Transverse colon (tissue), 4 donors: ENCODE results near the gene TEDDM1. TPM values are rescaled to one million over a fixed set of nuclear protein-coding genes. Genes with fewer than 3 reads are reported as not detected.

Experiments used
- DNase-seq: peaks from one replicate; pipeline ENCODE4 v3.0.0-alpha.2; 2019
- H3K27ac ChIP-seq, 4 donors: fragments of 200-600 bp; sonication (generic); 2 replicates each; pipeline ENCODE4 v1.5.1; 2016 to 2018; ENCODE audit warnings: inconsistent platforms in 4 of 4
- H3K27me3 ChIP-seq: fragments of 200-600 bp; sonication (generic); 2 replicates; pipeline ENCODE4 v1.5.1; 2017; ENCODE audit warnings: inconsistent platforms
- H3K36me3 ChIP-seq, 4 donors: fragments of 200-600 bp; sonication (generic); 2 replicates each; pipeline ENCODE4 v1.5.1; 2017 to 2019; ENCODE audit warnings: inconsistent platforms in 4 of 4
- H3K4me1 ChIP-seq, 4 donors: fragments of 200-600 bp; sonication (generic); 2 replicates each; pipeline ENCODE4 v1.5.1; 2017 to 2020; ENCODE audit warnings: inconsistent platforms in 4 of 4
- H3K4me3 ChIP-seq, 4 donors: fragments of 200-600 bp; sonication (generic); 1 replicate in 1 of 4; 2 replicates in 3 of 4; pipeline versions ENCODE4 v1.5.1 to v1.6.1; 2017 to 2019; ENCODE audit warnings: inconsistent platforms in 4 of 4
- H3K9me3 ChIP-seq, 2 donors: fragments of 200-600 bp; sonication (generic); 2 replicates each; pipeline ENCODE4 v1.5.1; 2017 to 2019; ENCODE audit warnings: inconsistent platforms in 2 of 2
- CTCF ChIP-seq, 5 experiments: fragments of 200-600 bp in 3 of 5; fragments of 450-650 bp in 2 of 5; sonication (generic) in 3 of 5; IDR thresholded peaks; 1 replicate in 2 of 5; 2 replicates in 3 of 5; pipeline ENCODE4 v1.5.1; 2016 to 2017; ENCODE audit warnings: antibody characterized with exemption in 5 of 5, inconsistent platforms in 3 of 5, mild to moderate bottlenecking in 2 of 5, moderate library complexity in 1 of 5
- EP300 ChIP-seq: sonication (generic); formaldehyde crosslinking; IDR thresholded peaks from one replicate; pipeline ENCODE4 v1.6.1; 2017; ENCODE audit warnings: antibody characterized with exemption, low read depth
- POLR2A ChIP-seq: fragments of 450-650 bp; IDR thresholded peaks from one replicate; pipeline ENCODE4 v1.6.1; 2016; ENCODE audit warnings: antibody characterized with exemption, mild to moderate bottlenecking, moderate library complexity
- POLR2AphosphoS5 ChIP-seq, 3 donors: sonication (generic); formaldehyde crosslinking; IDR thresholded peaks; one replicate each; pipeline ENCODE4 v1.6.1; 2016; ENCODE audit warnings: antibody characterized with exemption in 3 of 3
- WGBS, 2 donors: methylation state at CpG; one replicate each; pipeline ENCODE4 v1.1.5; 2018; ENCODE audit warnings: low coverage in 1 of 2; 5-methylcytosine and 5-hydroxymethylcytosine counted together
- in situ Hi-C, 4 donors: fragments of 200-750 bp; cut with MboI; loops; one replicate each; pipeline versions ENCODE4 v1.15.0 to v1.15.1; 2017; ENCODE audit warnings: low sequenced_read_pairs in 3 of 4, low pct_ligation_motif_present in 1 of 4, low pct_unique_long_range_greater_than_20kb in 1 of 4
- intact Hi-C: fragments of 100-400 bp; cut with DNase I; formaldehyde crosslinking; loops from one replicate; pipeline ENCODE4 v1.15.1; 2023; ENCODE audit warnings: low total_unique reads
- total RNA-seq, 4 donors: library from RNA; depleted of rRNA; stranded (reverse); fragments of >200 nt; gene quantifications; one replicate each; pipeline ENCODE4 v1.1.0, GENCODE V29; 2016

The TEDDM1 gene
- total RNA-seq, 4 donors from 2014 or later: not detected

GRCh38 chr1:182428043-182428442 is 27.6 kb upstream of the TEDDM1 start:
- H3K9me3 ChIP-seq: no peaks in the 10 kb centered on the region
- no peak overlapping the region for H3K4me3 ChIP-seq
- in situ Hi-C loops: no loop called here
- no peaks in the 10 kb centered on the region for H3K4me1 ChIP-seq
- no peak overlapping the region for H3K27ac ChIP-seq
- H3K36me3 ChIP-seq: no peaks in the 10 kb centered on the region
- intact Hi-C loops: loop anchor here (5.0 to 10.0 kb wide), 2 partner anchors 49 to 363 kb away; partner anchors contain the start of gene ZNF648
- H3K27me3 ChIP-seq: no peaks in the 10 kb centered on the region
- no peak for TF ChIP-seq POLR2AphosphoS5 (IDR thresholded peaks at IDR 0.05)
- TF ChIP-seq EP300: no peak
- TF ChIP-seq CTCF (IDR thresholded peaks at IDR 0.05): no peak
- no peak for DNase-seq
- WGBS, 2 donors: 90 to 93% methylated on average over 2 of the region's 2 CpGs

GRCh38 chr1:182426442-182427430 is 26.3 kb upstream of the TEDDM1 start:
- no peaks in the 10 kb centered on the region for H3K27me3 ChIP-seq
- H3K4me3 ChIP-seq: no peak overlapping the region
- WGBS, 2 donors: 72 to 80% methylated on average over 6 to 7 of the region's 7 CpGs
- DNase-seq: no peak
- in situ Hi-C loops: no loop called here
- H3K27ac ChIP-seq: no peak overlapping the region
- H3K4me1 ChIP-seq: no peaks in the 10 kb centered on the region
- TF ChIP-seq EP300 (no peak), CTCF (IDR thresholded peaks at IDR 0.05) (no peak), POLR2AphosphoS5 (IDR thresholded peaks at IDR 0.05) (no peak), POLR2A (no peak)
- H3K9me3 ChIP-seq: no peaks in the 10 kb centered on the region
- no peaks in the 10 kb centered on the region for H3K36me3 ChIP-seq
- intact Hi-C loops: loop anchor here (5.0 to 10.0 kb wide), 2 partner anchors 51 to 362 kb away; partner anchors contain the start of gene ZNF648

GRCh38 chr1:182415789-182416188 is 15.3 kb upstream of the TEDDM1 start:
- DNase-seq: no peak
- WGBS, 2 donors: 36 to 56% methylated on average over 1 of the region's 1 CpG
- no peaks in the 10 kb centered on the region for H3K4me1 ChIP-seq
- TF ChIP-seq EP300 (no peak), CTCF (IDR thresholded peaks at IDR 0.05) (no peak), POLR2AphosphoS5 (IDR thresholded peaks at IDR 0.05) (no peak), POLR2A (no peak)
- intact Hi-C loops: no loop called here
- H3K9me3 ChIP-seq: no peaks in the 10 kb centered on the region
- H3K27ac ChIP-seq: no peak overlapping the region
- in situ Hi-C loops: no loop called here
- no peak overlapping the region for H3K4me3 ChIP-seq
- no peaks in the 10 kb centered on the region for H3K36me3 ChIP-seq
- H3K27me3 ChIP-seq: no peaks in the 10 kb centered on the region

- in situ Hi-C loops (no loop called here), intact Hi-C loops (no loop called here)
- 88 to 89% methylated on average over 5 to 6 of the region's 6 CpGs for WGBS, 2 donors
Measured at GRCh38 chr1:182413969-182414368, 13.5 kb upstream of the TEDDM1 start.

More at GRCh38 chr1:182413969-182414368, 13.5 kb upstream of the TEDDM1 start:
- Histone ChIP-seq H3K4me1 (peaks cover 0 to 13% (median 7%) of the 10 kb centered on the region in 4 donors), H3K4me3 (no peak overlapping the region), H3K9me3 (no peaks in the 10 kb centered on the region), H3K27me3 (no peaks in the 10 kb centered on the region), H3K27ac (no peak overlapping the region), H3K36me3 (no peaks in the 10 kb centered on the region)
- no peak for DNase-seq
- TF ChIP-seq EP300: no peak
- TF ChIP-seq POLR2AphosphoS5 (IDR thresholded peaks at IDR 0.05): no peak
- no peak for TF ChIP-seq POLR2A
- TF ChIP-seq CTCF (IDR thresholded peaks at IDR 0.05): no peak
